Activated naive CD8-positive, alpha-beta T cell treated with anti-CD3 and anti-CD28 coated beads, Interleukin-2, amount 50 U/mL, for 16 hours (primary cell): ENCODE measurements around the gene MDGA2.

ENCODE experiments used
- DNase-seq: peaks from one replicate; pipeline ENCODE4 v3.0.0-alpha.2; 2020; ENCODE audit warnings: low read depth, low spot score

The MDGA2 gene

DNA sequence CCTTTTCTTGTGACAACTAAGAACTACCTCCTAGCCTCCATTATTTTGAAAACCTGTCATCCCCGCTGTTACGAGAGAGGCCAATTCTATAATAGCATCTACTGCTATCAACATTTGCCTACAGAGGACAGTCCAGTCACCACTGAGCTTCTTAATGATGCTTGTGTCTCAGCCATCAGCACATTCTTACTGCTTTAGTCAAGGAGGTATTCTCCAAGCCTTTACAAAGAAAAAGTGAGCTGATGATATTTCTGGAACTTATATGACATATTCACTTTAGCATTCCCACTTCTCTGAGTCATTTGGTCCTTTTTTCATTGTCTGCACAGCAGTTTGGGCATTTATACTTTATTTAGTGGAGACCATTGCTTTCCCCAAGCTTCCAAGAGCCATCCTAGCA lies 526.1 kb downstream of the MDGA2 start:
- DNase-seq, result no peak

DNA sequence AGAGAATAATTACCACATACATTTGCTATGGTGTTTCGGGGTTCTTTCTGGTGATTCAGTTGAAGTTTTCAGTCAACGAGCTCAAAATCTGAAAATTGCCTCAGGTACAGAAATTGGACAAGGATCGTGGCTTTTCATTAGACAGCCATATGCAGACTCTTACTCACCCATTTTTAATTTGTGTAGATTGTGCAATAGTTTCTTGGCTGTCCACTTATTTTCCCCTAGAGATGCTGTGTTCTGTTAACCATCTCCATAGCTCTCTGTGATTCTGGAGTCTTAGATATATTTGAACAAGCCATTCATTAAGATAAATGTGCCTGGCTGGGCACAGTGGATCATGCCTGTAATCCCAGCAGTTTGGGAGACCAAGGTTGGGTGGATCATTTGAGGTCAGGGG lies 526.7 kb downstream of the MDGA2 start:
- no peak for DNase-seq

DNA sequence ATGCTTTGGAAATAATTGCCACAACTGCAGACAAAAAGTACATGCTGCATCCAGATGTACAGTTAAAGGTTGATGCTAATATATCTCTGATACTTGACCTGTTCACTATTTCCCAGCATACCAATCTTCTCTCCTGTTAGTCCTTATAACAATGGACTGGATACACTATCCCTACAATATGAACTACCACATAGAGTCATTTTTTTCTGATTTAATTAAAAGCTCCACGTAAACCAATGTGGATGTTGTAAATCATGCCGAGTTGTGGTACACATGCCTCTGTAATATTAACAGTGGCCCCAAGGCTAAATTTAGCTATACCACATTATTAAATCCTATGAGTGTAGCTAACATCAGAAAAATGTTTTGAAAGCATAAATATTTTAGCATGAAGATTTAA lies 554.8 kb downstream of the MDGA2 start:
- DNase-seq, result no peak

DNA sequence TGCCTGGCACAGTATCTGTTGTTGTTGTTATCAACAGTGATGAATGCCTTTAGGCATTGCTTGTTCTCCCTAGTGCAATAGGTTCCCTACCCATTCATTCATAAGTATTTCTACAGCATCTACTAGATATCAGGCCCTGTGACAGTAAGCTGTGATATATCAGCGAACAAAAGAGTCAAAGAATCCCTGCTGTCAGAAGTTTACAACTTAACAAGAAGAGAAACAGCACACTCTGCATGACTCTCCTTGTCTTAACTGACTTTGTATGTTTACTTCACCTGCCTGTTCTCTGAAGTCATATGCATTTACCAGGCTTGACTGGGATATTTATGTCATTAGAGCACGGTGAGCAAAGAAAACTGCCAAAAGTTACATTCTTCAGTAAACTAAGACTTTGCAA lies 571.6 kb downstream of the MDGA2 start:
- DNase-seq, result no peak

DNA sequence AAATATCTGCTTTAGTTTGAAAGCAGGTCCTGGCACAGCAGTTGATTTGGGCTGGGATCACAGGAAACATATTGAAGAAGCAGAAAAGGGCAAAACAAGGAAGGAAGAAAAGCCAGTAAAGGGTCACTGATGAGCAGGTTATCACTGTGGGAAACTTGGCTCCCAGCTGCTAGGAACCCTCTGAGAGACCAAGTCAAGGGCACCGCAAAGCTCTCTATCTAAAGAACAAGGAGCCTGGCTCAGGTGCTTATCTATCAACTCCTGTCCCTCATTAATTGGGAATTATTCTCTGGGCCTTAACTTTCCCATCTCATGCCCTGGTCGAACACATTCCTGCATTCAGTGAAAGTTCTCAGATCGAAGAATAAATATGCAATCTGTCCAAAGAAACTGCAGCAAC lies 572.9 kb downstream of the MDGA2 start:
- DNase-seq, result no peak

DNA sequence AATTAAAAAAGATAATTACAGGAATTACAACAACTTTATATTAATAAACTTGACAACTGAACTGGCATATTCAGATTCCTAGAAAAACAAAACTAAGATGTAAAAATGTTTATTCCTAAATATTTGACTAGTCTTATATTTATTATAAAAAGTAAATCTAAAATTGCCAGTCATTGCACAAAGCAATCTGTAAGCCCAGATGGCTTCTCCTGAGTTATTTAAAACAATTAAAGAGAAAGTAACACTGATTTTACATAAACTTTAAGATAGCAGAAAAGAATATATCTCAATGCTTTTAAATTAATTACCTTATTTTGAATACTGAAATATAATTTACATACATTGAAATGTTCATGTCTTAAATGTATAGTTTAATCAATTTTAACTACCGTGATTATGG lies 589.7 kb downstream of the MDGA2 start:
- DNase-seq, result no peak

DNA sequence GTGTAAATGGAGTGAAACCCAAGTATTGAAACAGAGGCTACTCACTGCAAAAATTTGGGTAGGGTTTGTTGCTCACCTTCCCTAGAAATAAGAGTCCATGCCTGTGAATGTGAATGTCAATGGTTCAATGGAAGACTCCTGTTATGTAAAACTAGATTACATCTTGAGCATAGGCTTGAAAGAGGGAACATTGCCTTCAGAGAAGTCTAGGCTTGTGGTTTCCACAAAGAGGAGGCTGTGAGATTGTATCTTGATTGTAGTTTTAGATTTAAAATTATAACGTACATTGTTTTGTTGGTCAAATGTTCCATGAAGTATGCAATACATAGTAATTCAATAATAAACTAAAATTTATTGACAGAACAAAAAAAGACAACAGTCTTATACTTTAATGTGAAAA lies 610.1 kb downstream of the MDGA2 start:
- no peak for DNase-seq

DNA sequence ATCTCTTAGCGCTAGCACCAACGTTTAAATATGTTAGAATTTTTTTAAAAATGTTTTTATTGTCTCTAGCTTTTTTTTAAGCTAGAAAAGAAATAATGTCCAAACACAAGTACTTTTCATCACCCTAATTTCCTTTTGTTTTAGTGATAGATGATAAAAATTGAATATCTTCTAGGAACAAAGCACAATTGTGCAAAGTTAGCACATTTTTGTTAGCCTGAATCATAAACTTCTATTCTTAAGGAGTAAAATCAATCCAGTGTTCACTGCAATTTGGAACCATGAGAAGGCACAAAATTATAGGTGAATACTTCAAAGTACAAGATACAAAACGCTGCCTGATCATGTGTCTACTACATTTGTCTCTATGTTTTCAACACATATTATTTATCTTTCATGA lies 615.4 kb downstream of the MDGA2 start:
- DNase-seq, result no peak

DNA sequence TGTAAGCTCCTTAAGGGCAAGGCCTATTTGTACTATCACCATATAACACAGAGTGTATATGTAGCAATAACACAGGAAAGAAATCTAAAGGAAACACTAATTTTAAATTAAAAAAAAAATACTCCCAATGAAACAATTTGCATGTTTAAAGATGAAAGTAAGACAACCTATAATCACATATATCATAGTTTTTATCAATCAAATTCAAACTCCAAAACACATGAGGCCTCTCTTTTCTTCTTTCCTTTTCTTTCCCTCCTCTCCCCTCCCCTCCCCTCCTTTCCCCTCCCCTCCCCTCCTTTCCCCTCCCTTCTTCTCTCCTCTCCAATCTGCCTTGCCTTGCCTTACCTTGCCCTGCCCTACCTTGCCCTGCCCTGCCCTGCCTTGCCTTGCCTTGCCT lies 618.0 kb downstream of the MDGA2 start:
- no peak for DNase-seq

DNA sequence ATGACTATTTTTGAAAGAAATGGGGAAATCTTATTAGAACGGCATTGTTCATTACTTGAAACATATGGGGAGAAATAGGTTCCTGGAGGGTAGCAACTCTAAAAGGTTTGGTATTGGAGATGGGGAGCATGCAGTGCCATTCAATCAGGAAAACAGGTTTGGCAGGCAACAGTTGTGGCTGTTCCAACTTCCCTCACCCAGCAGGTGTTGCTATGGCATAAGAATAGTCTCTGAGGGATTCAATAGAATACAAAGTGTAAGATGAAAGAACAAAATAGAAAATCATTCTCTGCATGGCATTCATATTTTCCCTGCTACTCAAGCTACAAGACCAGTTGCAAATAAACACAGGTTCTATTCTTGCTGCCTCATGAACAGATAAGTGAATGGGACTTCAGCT lies 630.6 kb downstream of the MDGA2 start:
- no peak for DNase-seq

DNA sequence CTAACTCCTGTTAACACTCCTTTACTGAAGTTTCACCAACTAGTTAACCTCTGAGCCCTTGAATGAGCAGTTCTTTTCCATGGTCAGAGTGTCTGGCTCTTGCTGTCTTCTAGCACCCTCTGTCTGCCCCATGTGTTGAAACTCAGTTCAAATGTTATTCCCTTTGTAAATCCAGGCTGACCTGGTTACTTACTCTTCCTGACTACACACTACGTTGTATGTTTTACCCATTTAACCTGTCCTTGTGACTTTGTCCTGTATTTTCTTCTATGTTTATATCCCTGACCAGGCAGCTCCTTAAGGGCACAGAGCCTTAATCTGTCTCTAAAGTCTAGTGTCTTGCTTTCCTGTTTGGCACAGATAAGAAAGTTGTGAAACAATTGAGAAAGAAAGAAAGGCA lies 634.9 kb downstream of the MDGA2 start:
- no peak for DNase-seq

DNA sequence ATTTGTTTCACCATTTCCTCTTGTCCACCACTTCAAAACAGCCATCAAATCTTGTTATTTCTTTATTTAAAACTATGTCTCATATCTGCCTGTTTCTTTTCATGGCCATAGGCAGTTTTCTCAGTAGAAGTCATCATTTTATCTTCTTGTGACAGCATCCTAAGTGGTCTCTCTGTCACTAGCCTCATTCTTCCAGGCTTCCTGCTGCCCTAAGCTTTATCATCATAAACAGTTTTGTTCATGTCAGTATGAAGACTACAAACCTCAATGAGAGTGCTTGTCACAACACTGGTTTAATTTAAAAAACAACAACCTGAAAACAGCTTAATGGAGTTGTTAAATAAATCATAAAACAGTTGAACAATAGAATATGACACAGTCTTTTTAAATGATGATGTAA lies 636.1 kb downstream of the MDGA2 start:
- no peak for DNase-seq

DNA sequence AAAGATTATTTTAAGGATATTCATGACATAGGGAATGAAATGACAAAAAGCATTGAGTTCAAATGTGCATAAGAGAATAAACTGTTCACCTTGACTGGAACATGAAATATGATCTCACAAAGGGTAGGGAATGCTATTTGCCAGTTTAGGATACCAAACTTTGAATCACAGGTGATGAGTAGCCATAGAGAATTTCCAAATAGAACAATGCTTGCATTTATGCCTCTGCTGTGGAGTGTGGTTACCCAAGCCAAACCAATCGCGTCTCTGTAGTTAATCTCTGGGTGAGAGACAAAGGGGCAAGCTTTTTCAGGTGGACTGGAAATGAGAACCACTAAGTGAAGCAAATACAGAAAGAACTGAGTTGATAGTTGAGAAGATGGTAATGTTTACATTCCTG lies 652.7 kb downstream of the MDGA2 start:
- no peak for DNase-seq

DNA sequence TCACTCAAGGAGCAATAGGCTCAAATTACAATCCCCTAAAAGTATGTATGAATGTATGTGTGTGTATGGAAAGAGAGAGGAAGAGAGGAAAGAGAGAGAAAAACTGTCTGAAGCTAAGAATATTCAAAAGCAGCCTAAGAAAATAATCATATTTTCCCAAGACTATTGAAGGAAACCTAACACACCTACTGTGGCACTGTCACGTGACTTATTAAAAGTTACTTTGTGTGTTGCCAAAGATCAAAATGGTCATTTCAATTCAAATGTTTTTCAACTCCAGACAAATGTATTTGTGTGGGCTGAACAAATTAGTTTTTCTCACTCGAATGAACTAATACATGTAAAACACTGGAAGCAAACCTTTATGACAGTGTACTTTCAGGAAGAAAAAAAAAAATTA lies 654.9 kb downstream of the MDGA2 start:
- DNase-seq, result no peak

DNA sequence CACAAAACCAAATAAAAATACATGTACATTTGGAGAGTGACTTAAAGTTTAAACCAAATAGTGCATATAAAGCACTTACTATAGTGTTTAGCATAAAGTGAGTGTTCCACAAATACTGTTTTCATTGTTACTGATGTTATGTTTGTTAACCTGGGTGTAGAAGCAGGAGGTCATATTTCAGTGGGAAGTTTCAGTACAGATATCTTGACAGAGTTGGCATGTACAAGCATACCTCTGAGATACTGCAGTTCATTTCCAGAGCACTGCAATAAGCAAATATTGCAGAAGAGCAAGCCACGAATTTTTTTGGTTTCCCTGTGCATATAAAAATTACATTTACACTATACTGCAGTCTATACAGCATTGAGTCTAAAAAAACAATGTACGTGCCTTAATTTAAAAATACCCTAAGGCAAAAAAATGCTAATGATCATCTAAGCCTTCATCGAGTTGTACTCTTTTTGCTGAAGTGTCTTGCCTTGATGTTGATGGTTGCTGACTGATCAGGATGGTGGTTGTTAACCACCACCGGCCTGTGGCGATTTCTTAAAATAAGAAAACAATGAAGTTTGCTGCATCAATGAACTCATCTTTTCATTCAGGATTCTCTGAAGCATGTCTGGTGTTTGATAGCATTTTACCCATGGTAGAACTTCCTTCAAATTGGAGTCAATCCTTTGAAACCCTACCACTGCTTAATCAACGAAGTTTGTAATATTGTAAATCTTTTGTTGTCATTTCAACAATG lies 662.7 kb downstream of the MDGA2 start:
- no peak for DNase-seq

DNA sequence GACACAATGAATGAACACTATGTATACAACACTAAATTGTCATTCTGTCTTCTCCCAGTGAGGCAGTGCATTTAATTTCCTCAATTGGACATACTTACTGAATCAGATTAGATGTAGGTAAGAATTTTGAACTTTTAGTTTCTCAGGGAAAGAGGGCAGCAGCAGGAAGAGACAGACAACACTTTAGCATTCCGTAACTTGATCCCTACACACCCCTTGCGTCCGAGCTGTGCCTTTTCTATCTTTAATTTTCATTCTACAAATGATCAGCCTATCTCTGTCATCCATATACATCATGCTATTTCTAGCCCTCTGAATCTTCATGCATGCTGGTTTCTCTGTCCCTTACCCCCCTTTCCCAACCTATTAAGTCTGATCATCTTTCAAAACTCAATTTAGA lies 665.8 kb downstream of the MDGA2 start:
- DNase-seq, result no peak

DNA sequence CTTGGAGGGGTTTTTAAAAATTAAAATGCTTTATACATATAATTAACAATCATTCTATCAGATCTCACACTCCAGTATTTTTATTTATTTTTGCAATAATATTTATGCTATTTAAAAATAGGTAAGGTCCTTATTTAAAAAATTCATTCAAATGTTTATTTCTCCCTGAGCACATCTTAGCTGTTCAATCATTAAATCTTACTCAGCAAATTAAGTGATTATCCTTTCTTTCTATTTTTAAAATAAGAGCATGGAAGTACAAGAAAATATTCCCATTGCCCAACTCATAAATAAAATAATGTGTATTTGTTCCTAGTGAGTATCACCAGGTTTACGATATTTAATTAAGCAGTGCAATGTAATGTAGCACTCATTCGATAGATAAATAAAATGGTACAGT lies 666.7 kb downstream of the MDGA2 start:
- DNase-seq, result no peak

DNA sequence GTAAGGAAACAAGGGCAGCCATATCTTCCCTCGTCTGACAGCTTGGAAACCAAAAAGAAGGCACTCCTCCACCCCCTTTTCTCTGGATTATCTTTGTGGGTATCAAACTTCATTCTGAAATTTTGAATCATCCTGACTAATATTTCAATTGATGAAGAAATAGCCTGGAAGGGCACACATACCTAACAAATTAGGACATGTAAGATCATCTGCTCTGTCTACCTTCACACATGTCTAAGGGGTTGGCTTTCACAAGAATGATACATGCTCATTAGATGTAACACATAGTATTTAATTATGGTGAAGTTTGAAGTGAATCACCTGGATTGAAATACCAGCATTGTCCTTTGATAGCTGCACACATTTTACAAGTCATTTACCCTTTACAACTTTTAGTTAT lies 675.7 kb downstream of the MDGA2 start:
- no peak for DNase-seq

DNA sequence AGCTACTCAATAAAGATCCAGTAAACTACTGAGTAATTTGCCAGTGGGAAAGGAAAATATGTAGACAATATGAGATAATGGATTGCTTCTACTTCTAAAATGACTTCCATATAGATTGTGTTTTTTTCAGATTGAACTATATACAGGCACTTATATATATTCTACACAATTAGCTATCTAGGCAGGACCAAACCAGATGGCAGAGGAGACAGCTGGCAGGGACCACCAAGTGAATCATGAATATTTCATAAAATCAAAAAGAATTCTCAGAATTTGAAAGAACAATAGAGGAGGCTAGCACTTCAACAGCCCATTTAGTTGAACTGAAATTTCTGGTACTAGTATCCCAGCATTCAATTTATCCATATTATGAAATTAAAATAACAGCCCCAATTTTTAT lies 685.8 kb downstream of the MDGA2 start:
- no peak for DNase-seq

DNA sequence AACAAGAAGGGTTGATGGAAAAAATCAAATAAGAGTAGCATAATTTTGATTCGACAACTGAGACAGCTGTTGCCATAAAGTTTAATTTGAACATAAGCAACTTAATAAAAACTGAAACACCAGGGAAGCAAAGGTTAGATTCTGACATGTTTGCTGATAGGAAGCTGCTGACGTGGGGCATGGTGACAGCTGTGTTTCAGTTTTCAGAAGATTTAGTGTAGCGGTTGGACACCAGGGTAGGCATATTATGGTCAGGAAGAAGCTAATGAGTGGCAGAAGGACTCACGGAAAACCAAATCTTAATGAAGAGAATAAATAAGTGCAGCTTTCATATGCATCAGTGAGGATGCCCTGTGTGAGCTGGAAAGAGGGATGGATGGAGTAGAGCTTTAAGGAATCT lies 687.1 kb downstream of the MDGA2 start:
- DNase-seq, result no peak

DNA sequence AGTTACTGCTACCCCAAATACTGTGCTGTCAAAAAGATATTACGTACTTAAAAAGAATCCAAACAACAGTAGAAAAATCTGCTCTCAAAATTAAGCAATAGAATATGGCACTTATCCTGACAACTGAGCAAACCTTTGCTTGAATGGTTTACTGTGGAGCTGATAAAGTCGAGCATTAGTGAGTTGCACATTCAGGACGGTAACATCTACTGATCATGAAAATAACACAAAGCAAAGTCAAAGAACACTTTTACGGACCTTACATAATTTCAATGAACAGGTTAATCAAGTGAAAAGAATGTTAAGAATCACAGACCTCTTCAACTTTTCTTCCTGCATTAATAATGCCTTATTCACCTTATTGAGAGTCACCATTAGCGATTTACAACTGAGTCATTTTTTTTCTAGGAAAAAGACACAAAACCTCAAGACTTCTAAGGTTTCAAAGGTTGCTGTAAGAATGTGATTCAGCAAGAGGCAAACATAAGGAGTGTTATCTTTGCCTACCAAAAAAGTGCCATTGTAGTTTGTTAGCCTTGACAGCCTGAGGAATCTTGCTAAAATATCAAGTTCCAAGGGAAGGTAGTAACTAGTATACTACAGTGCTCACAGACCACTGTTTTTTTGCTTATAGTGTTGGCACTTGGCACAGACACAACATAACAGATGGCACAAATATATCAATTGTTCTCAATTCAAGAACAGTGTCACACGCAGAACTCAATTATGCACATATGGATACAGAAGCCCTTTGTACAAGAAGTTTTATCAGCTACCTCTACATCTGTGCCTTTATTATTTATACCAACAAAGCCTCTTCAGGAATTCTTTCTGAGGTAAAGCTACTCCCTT lies 689.6 kb downstream of the MDGA2 start:
- no peak for DNase-seq

DNA sequence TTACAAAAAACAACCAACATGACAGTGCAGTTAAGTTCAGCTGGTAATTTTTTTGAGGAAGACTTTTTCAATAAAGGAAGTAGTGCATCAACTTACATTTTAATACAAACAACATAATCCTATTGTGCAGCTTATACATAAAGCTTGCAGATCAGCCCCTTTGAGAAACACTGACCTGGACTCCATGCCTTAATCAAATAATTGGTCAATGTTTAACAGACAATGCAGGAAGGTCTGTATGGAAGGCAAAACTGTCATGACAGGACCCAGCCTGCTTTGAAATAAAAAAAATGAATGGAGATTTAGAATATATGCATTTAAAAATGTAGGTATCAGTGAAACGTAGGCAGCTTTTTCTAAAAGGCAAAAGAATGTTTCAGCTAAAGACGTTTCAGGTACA lies 702.1 kb downstream of the MDGA2 start:
- DNase-seq, result no peak

DNA sequence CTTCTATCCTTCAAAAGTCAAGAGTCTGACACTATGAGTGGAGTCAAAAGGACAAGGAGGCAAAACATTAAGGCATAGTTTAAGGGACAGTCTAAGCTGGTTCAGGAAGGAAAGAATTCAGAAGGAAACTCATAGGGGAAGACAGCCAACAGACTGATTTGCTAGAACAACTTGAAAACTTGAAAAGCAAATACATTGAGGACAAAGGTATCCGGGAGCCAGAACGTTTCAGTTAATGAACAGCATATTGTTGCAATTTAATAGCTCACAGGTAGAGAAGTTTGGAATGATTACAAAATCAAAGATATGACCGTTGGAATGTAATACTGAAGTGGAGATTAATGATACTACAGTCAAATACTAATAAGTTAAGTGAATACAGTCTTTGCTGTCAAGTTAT lies 711.0 kb downstream of the MDGA2 start:
- DNase-seq, result no peak
